ENCODE results near the gene NLRP7.
"Not testable (repeated sequence)": the region's sequence is repeated elsewhere in the genome, so short reads cannot be mapped to it uniquely, and the experiment has no call there.

The NLRP7 gene

GRCh38 chr19:54947381-54947780, at the start of gene NLRP7:
NLRP7 (minus strand) TSS chr19:54947530.
- in situ Hi-C loops (cut with MboI; ENCODE audit: low sequenced_read_pairs) = no loop called here

- in situ Hi-C loops (cut with MboI; ENCODE audit: low sequenced_read_pairs) = no loop called here
These were observed 48.2 kb upstream of the NLRP7 start for GRCh38 chr19:54995561-54995960.

GRCh38 chr19:54989531-54989930, 42.2 kb upstream of the NLRP7 start:
- in situ Hi-C loops (cut with MboI; ENCODE audit: low sequenced_read_pairs) = not testable (repeated sequence)

GRCh38 chr19:54982562-54982961, 35.2 kb upstream of the NLRP7 start:
- in situ Hi-C loops (cut with MboI; ENCODE audit: low sequenced_read_pairs) = not testable (repeated sequence)

- in situ Hi-C loops (cut with MboI; ENCODE audit: low sequenced_read_pairs) = not testable (repeated sequence)
These were observed 26.1 kb upstream of the NLRP7 start for GRCh38 chr19:54973229-54974090.

- in situ Hi-C loops (cut with MboI; ENCODE audit: low sequenced_read_pairs) = not testable (repeated sequence)
These were observed 24.1 kb upstream of the NLRP7 start for GRCh38 chr19:54971446-54971845.

- in situ Hi-C loops (cut with MboI; ENCODE audit: low sequenced_read_pairs) = no loop called here
These were observed 22.3 kb upstream of the NLRP7 start for GRCh38 chr19:54969647-54970046.

DNA sequence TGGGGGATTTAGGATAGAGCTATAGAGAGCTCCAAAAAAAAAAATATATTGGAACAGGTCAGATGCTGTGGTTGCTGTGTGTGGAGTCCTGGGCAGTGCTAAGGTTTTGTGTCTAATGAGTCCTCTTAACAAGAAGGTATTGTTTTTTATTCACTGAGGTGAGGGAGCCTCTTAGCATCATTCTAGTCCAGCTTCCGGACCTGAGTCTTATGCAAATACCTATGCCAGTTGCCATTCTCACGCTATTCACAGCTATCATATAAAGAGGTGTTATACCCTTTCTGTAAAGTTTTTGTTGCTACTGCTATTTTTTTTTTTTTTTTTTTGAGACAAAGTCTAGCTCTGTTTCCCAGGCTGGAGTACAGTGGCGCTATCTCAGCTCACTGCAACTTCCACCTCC, 20.3 kb upstream of the NLRP7 start:
- in situ Hi-C loops (cut with MboI; ENCODE audit: low sequenced_read_pairs) = no loop called here

DNA sequence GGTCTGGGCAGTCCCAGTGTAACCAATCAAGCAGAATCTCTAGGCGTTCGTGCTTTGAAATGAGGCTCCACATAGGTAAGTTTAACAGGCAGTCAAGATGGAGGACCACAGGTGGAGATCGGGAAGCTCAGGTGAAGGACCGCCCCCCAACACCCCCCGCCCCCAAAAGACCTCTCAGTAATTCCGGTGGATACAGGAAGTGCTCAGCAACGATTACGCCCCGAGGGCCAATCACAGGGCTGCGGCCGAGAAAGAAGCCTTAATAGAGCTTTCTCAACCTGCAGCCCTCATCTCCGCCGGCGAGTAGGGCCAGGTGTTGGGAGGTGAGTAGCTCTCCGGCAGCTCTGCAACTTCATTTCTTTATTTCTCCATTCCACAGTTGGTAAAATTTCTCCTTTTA, 17.7 kb upstream of the NLRP7 start:
- in situ Hi-C loops (cut with MboI; ENCODE audit: low sequenced_read_pairs) = not testable (repeated sequence)

- in situ Hi-C loops (cut with MboI; ENCODE audit: low sequenced_read_pairs) = no loop called here
These were observed 12.5 kb upstream of the NLRP7 start for GRCh38 chr19:54959840-54960239.

GRCh38 chr19:54955376-54955775, 8.0 kb upstream of the NLRP7 start:
- in situ Hi-C loops (cut with MboI; ENCODE audit: low sequenced_read_pairs) = no loop called here

- in situ Hi-C loops (cut with MboI; ENCODE audit: low sequenced_read_pairs) = not testable (repeated sequence)
These were observed 6.0 kb upstream of the NLRP7 start for GRCh38 chr19:54953345-54953713.

DNA sequence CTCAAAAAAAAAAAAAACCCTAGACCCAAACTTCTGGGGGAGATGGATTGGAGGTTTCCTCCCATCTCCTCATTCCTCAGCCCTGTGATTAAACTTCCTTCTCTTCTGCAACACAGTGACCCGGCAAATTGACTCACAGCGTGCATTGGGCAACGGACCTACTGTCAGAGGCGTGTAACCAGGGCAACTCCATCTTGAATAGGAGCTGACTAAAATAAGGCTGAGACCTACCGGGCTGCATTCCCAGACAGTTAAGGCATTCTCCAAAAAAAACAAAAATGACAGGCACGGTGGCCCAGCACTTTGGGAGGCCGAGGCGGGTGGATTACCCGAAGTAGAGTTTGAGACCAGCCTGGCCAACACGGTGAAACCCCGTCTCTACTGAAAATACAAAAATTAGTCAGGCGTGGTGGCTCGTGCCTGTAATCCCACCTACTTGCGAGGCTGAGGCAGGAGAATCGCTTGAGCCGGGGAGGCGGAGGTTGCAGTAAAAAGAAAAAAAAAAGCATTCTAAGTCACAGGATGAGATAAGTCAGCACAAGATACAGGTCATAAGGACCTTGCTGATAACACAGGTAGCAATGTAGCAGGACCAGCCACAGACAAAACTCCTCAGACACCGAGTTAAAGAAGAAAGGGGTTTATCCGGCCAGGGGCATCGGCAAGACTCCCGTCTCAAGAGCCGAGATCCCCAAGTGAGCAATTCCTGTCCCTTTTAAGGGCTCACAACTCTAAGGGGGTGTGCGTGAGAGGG, 5.4 kb upstream of the NLRP7 start:
- in situ Hi-C loops (cut with MboI; ENCODE audit: low sequenced_read_pairs) = no loop called here

- in situ Hi-C loops (cut with MboI; ENCODE audit: low sequenced_read_pairs) = not testable (repeated sequence)
These were observed 3.2 kb upstream of the NLRP7 start for GRCh38 chr19:54950580-54950979.

- in situ Hi-C loops (cut with MboI; ENCODE audit: low sequenced_read_pairs) = no loop called here
These were observed 2.1 kb upstream of the NLRP7 start for GRCh38 chr19:54949412-54949811.

- in situ Hi-C loops (cut with MboI; ENCODE audit: low sequenced_read_pairs) = not testable (repeated sequence)
These were observed 3.5 kb downstream of the NLRP7 start for GRCh38 chr19:54943772-54944361.

DNA sequence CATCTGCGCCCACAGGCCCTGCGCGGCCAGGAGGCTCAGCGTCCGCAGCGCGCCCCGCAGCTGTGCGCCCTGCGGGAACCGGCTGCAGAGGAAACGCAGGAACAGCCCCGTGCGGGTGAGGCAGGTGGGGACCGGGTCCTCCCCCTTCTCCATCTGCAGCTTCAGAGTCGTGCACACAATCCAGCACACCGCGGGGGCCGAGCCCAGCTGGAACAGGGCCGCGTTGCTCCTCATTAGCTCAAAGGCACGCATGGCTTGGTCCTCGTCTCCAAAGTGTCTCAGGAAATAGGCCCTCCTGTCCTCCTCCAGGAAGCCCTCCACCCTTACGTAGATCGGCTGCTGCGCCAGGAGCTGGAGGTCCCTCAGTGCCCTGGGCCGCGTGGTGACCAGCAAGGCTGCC, 7.8 kb downstream of the NLRP7 start:
- in situ Hi-C loops (cut with MboI; ENCODE audit: low sequenced_read_pairs) = not testable (repeated sequence)

- in situ Hi-C loops (cut with MboI; ENCODE audit: low sequenced_read_pairs) = no loop called here
These were observed 8.4 kb downstream of the NLRP7 start for GRCh38 chr19:54938906-54939305.

- in situ Hi-C loops (cut with MboI; ENCODE audit: low sequenced_read_pairs) = no loop called here
These were observed 9.4 kb downstream of the NLRP7 start for GRCh38 chr19:54937926-54938325.

GRCh38 chr19:54928299-54928698, 19.0 kb downstream of the NLRP7 start:
- in situ Hi-C loops (cut with MboI; ENCODE audit: low sequenced_read_pairs) = no loop called here

DNA sequence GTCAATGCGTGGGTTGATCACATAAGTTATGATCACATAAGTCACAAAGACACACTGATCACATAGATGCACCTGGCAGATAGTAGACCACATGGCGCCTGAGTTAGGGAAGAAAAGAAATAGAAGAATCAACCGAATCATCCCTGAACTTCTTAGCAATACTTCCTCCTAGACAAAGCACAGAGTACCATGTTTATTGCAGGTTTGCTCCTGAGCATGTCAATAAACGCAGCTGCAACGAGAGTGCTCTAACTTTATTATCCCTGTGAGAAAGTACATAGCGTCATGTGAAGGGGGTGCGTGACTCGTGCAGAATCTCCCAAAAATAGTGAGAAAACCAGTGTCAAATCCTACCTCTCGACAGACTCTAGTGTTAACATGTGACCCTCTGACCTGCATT, 24.1 kb downstream of the NLRP7 start:
- in situ Hi-C loops (cut with MboI; ENCODE audit: low sequenced_read_pairs) = no loop called here

- in situ Hi-C loops (cut with MboI; ENCODE audit: low sequenced_read_pairs) = no loop called here
These were observed 26.2 kb downstream of the NLRP7 start for GRCh38 chr19:54921082-54921481.

Measured in hTERT RPE-1 (cell line).